Activated B cell treated with CpG ODN at 0.5 μM for 24 hours (primary cell): Measurements from ENCODE around the gene ABCC12. TPM values are rescaled to one million over a fixed set of nuclear protein-coding genes. Genes with fewer than 3 reads are reported as not detected.

ENCODE experiments used
- ATAC-seq: fragments of 200-7000 bp; cut with Tn5 transposase; one replicate; pipeline ENCODE4 v1.10.0; 2021; ENCODE audit warnings: low read depth, mild to moderate bottlenecking, moderate library complexity
- CTCF ChIA-PET: fragments of 350-600 bp; sonication (Branson Sonifier 250); formaldehyde crosslinking; loops from one replicate; lab custom pipeline; 2021; ENCODE audit warnings: antibody characterized with exemption; lab: Charles Lee
- POLR2A ChIA-PET: fragments of 350-600 bp; sonication (Branson Sonifier 250); formaldehyde crosslinking; loops from one replicate; lab custom pipeline; 2021; ENCODE audit warnings: antibody characterized with exemption; lab: Charles Lee
- DNase-seq: peaks from one replicate; pipeline ENCODE4 v3.0.0; 2022
- H3K27ac Mint-ChIP-seq: one replicate; pipeline ENCODE4 v1.8.0; 2020; ENCODE audit warnings: mixed read lengths
- H3K27me3 Mint-ChIP-seq: one replicate; pipeline ENCODE4 v1.8.0; 2021; ENCODE audit warnings: mixed read lengths
- H3K36me3 Mint-ChIP-seq: one replicate; pipeline ENCODE4 v1.8.0; 2021; ENCODE audit warnings: low read depth, mixed read lengths
- H3K4me1 Mint-ChIP-seq: one replicate; pipeline ENCODE4 v1.8.0; 2021; ENCODE audit warnings: mixed read lengths
- H3K4me3 Mint-ChIP-seq: one replicate; pipeline ENCODE4 v1.8.0; 2020; ENCODE audit warnings: mild to moderate bottlenecking, mixed read lengths
- H3K9me3 Mint-ChIP-seq: one replicate; pipeline ENCODE4 v1.8.0; 2020; ENCODE audit warnings: mixed read lengths
- CTCF ChIP-seq: fragments of 200-600 bp; IDR thresholded peaks from one replicate; pipeline ENCODE4 v1.8.0; 2022; ENCODE audit warnings: antibody characterized with exemption, mild to moderate bottlenecking
- intact Hi-C: fragments of 100-400 bp; cut with micrococcal nuclease; formaldehyde crosslinking; loops from one replicate; pipeline ENCODE4 v1.15.1; 2024
- total RNA-seq: library from RNA; stranded (reverse); gene quantifications from 2 replicates; pipeline ENCODE4 v1.2.3, GENCODE V29; 2022

The ABCC12 gene
- total RNA-seq, 1 donor from 2014 or later, result not detected

- ChIA-PET POLR2A (no interaction called here), CTCF (no interaction called here)
- no peak overlapping the region for H3K4me3 Mint-ChIP-seq
- no peak overlapping the region for H3K27ac Mint-ChIP-seq
- H3K36me3 Mint-ChIP-seq, result no peaks in the 10 kb centered on the region
- ATAC-seq (no peak), DNase-seq (no peak)
- intact Hi-C loops, result no loop called here
- H3K27me3 Mint-ChIP-seq, result peaks cover 4% of the 10 kb centered on the region
- no peak for TF ChIP-seq CTCF
- H3K9me3 Mint-ChIP-seq, result no peaks in the 10 kb centered on the region
- no peaks in the 10 kb centered on the region for H3K4me1 Mint-ChIP-seq
These were observed 41.4 kb downstream of the ABCC12 start for GRCh38 chr16:48114410-48114809.

- intact Hi-C loops, result no loop called here
- peaks cover 4% of the 10 kb centered on the region for H3K27me3 Mint-ChIP-seq
- ATAC-seq (no peak), DNase-seq (no peak)
- ChIA-PET CTCF (interaction anchor here (1.4 kb wide), 1 partner anchor 972 kb away, joined by 7 read pairs; no protein-coding TSS in a partner anchor), POLR2A (no interaction called here)
- H3K4me1 Mint-ChIP-seq, result no peaks in the 10 kb centered on the region
- H3K4me3 Mint-ChIP-seq, result no peak overlapping the region
- no peak overlapping the region for H3K27ac Mint-ChIP-seq
- H3K36me3 Mint-ChIP-seq, result no peaks in the 10 kb centered on the region
- TF ChIP-seq CTCF, result no peak
- no peaks in the 10 kb centered on the region for H3K9me3 Mint-ChIP-seq
These were observed 42.3 kb downstream of the ABCC12 start for GRCh38 chr16:48113471-48113870.

GRCh38 chr16:48113001-48113400, 42.8 kb downstream of the ABCC12 start:
- no peak for DNase-seq
- no peak for TF ChIP-seq CTCF
- no peaks in the 10 kb centered on the region for H3K9me3 Mint-ChIP-seq
- peaks cover 4% of the 10 kb centered on the region for H3K27me3 Mint-ChIP-seq
- intact Hi-C loops, result no loop called here
- no peak overlapping the region for H3K4me3 Mint-ChIP-seq
- no peak overlapping the region for H3K27ac Mint-ChIP-seq
- no peaks in the 10 kb centered on the region for H3K36me3 Mint-ChIP-seq
- POLR2A ChIA-PET, result no interaction called here
- H3K4me1 Mint-ChIP-seq, result no peaks in the 10 kb centered on the region
- no peak for ATAC-seq
- CTCF ChIA-PET, result interaction anchor here (1.0 to 1.4 kb wide), 2 partner anchors 970 to 972 kb away, joined by 5 to 7 read pairs; no protein-coding TSS in a partner anchor

- ChIA-PET CTCF (interaction anchor here (1.0 to 1.4 kb wide), 2 partner anchors 970 to 971 kb away, joined by 5 to 7 read pairs; no protein-coding TSS in a partner anchor), POLR2A (no interaction called here)
- no peaks in the 10 kb centered on the region for H3K9me3 Mint-ChIP-seq
- H3K4me1 Mint-ChIP-seq, result no peaks in the 10 kb centered on the region
- no peak overlapping the region for H3K4me3 Mint-ChIP-seq
- no peaks in the 10 kb centered on the region for H3K36me3 Mint-ChIP-seq
- intact Hi-C loops, result no loop called here
- TF ChIP-seq CTCF, result no peak
- H3K27me3 Mint-ChIP-seq, result peaks cover 4% of the 10 kb centered on the region
- ATAC-seq, result no peak
- no peak overlapping the region for H3K27ac Mint-ChIP-seq
- DNase-seq, result no peak
These were observed 43.2 kb downstream of the ABCC12 start for GRCh38 chr16:48112600-48112999.

GRCh38 chr16:48110982-48111381, 44.8 kb downstream of the ABCC12 start:
- peaks cover 4% of the 10 kb centered on the region for H3K27me3 Mint-ChIP-seq
- TF ChIP-seq CTCF, result no peak
- ChIA-PET CTCF (no interaction called here), POLR2A (no interaction called here)
- no peaks in the 10 kb centered on the region for H3K9me3 Mint-ChIP-seq
- H3K4me3 Mint-ChIP-seq, result no peak overlapping the region
- H3K27ac Mint-ChIP-seq, result no peak overlapping the region
- no peak for ATAC-seq
- DNase-seq, result no peak
- intact Hi-C loops, result no loop called here
- no peaks in the 10 kb centered on the region for H3K36me3 Mint-ChIP-seq
- no peaks in the 10 kb centered on the region for H3K4me1 Mint-ChIP-seq
